ENCODE data around the gene TSPAN2. TPM values are rescaled to one million over a fixed set of nuclear protein-coding genes. Genes with fewer than 3 reads are reported as not detected.

The TSPAN2 gene
- total and polyA plus RNA-seq, 2 of the 4 experiments (the other 2 are of a cell fraction): 0.18 to 0.60 TPM

DNA sequence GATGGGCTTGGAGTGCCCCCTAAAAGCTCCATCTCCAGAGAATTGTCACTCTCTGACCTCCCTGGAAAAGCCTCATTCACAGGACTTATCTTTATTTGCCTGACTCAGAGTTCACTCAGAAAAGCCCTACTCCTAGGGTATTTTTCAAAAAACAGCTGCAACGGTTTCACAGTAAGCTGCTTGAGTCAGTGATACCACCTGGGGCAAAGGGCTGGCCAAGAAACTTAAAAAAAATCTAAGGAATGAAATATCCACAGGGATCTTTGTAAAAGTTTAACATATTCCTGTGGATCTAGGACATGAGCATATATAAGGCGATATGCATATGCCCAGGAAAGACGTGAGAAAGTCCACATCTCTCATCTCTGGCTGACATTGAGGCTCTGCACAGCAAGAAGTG lies 33.8 kb upstream of the TSPAN2 start:
- no peak overlapping the region for H3K4ac ChIP-seq (ENCODE audit: low read depth, low read length)
- no peaks in the 10 kb centered on the region for H3K79me1 ChIP-seq (ENCODE audit: low read depth in 1 of 2, low read length in 2 of 2)
- H3K27ac ChIP-seq (ENCODE audit: insufficient read depth, low read length): no peak overlapping the region
- no CpG with 5 or more reads among the region's 3 CpGs for WGBS, 2 experiments (ENCODE audit: extremely low coverage in 2 of 2, insufficient read length in 1 of 2)
- no peak overlapping the region for H4K5ac ChIP-seq (ENCODE audit: low read depth, low read length)
- no peak overlapping the region for H3K4me3 ChIP-seq (ENCODE audit: insufficient read depth, low read depth, low read length)
- H2AFZ ChIP-seq (replicated peaks; ENCODE audit: low read length, poor library complexity): no peak overlapping the region
- no peaks in the 10 kb centered on the region for H4K20me1 ChIP-seq (ENCODE audit: insufficient read depth, low read length)
- no peak for TF ChIP-seq RFX5 (IDR thresholded peaks at IDR 0.05; ENCODE audit: low read depth, low read length)
- TF ChIP-seq NFE2L2 (IDR thresholded peaks at IDR 0.05; ENCODE audit: low read depth, low read length): no peak
- TF ChIP-seq MXI1 (IDR thresholded peaks at IDR 0.05; ENCODE audit: borderline replicate concordance, low read depth, low read length): no peak
- no peak for TF ChIP-seq RCOR1 (IDR thresholded peaks at IDR 0.05; ENCODE audit: insufficient replicate concordance, low read length)
- no peak for TF ChIP-seq CEBPB (IDR thresholded peaks at IDR 0.05; ENCODE audit: low read depth, low read length)
- TF ChIP-seq FOS (IDR thresholded peaks at IDR 0.05; ENCODE audit: low read depth, low read length): no peak
- no peak for TF ChIP-seq RAD21 (IDR thresholded peaks at IDR 0.05; ENCODE audit: low read length)
- TF ChIP-seq SMC3 (IDR thresholded peaks at IDR 0.05; ENCODE audit: low read depth, low read length): no peak
- TF ChIP-seq, protein P1, sequence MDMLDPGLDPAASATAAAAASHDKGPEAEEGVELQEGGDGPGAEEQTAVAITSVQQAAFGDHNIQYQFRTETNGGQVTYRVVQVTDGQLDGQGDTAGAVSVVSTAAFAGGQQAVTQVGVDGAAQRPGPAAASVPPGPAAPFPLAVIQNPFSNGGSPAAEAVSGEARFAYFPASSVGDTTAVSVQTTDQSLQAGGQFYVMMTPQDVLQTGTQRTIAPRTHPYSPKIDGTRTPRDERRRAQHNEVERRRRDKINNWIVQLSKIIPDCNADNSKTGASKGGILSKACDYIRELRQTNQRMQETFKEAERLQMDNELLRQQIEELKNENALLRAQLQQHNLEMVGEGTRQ (IDR thresholded peaks at IDR 0.05; ENCODE audit: low read depth, low read length): no peak
- TF ChIP-seq, protein P2, sequence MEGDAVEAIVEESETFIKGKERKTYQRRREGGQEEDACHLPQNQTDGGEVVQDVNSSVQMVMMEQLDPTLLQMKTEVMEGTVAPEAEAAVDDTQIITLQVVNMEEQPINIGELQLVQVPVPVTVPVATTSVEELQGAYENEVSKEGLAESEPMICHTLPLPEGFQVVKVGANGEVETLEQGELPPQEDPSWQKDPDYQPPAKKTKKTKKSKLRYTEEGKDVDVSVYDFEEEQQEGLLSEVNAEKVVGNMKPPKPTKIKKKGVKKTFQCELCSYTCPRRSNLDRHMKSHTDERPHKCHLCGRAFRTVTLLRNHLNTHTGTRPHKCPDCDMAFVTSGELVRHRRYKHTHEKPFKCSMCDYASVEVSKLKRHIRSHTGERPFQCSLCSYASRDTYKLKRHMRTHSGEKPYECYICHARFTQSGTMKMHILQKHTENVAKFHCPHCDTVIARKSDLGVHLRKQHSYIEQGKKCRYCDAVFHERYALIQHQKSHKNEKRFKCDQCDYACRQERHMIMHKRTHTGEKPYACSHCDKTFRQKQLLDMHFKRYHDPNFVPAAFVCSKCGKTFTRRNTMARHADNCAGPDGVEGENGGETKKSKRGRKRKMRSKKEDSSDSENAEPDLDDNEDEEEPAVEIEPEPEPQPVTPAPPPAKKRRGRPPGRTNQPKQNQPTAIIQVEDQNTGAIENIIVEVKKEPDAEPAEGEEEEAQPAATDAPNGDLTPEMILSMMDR (conservative IDR thresholded peaks at IDR 0.05; ENCODE audit: low read depth, low read length): no peak
- no peak for TF ChIP-seq MAZ (IDR thresholded peaks at IDR 0.05; ENCODE audit: borderline replicate concordance, low read depth, low read length)
- no peak overlapping the region for H3K9ac ChIP-seq (ENCODE audit: low read depth, low read length)
- DNase-seq: peak; percentile 51
- no peaks in the 10 kb centered on the region for H3K9me1 ChIP-seq (ENCODE audit: insufficient read depth, low read length)
- in situ Hi-C loops (cut with MboI; ENCODE audit: low sequenced_read_pairs): no loop called here
- H3K4me1 ChIP-seq (ENCODE audit: control insufficient read depth, insufficient read depth, low read length): no peaks in the 10 kb centered on the region
- no peak overlapping the region for H2AK9ac ChIP-seq (replicated peaks; ENCODE audit: low read depth, low read length, poor library complexity)
- no peak overlapping the region for H3K18ac ChIP-seq (ENCODE audit: low read depth, low read length)
- H3K56ac ChIP-seq (ENCODE audit: extremely low read depth, insufficient read depth, low read length): no peak overlapping the region
- no peaks in the 10 kb centered on the region for H3K36me3 ChIP-seq (ENCODE audit: control insufficient read depth, insufficient read depth, low read length)
- intact Hi-C loops (cut with micrococcal nuclease): no loop called here
- H2BK5ac ChIP-seq (ENCODE audit: low read depth, low read length, poor library complexity, severe bottlenecking): no peak overlapping the region
- no peak overlapping the region for H2BK20ac ChIP-seq (ENCODE audit: low read depth, low read length)
- ATAC-seq (ENCODE audit: low read depth): no peak
- dilution Hi-C loops (cut with HindIII; ENCODE audit: low sequenced_read_pairs, unreplicated experiment): no loop called here
- no peak overlapping the region for H3K23ac ChIP-seq (ENCODE audit: low read depth, low read length)
- ChIA-PET CTCF (interaction anchor here (1.0 to 1.7 kb wide), 2 partner anchors 11 to 472 kb away, joined by 4 read pairs; no protein-coding TSS in a partner anchor), POLR2A (ENCODE audit: unreplicated experiment) (no interaction called here)
- H4K91ac ChIP-seq (ENCODE audit: insufficient read depth, low read depth, low read length): no peak overlapping the region
- H3K9me3 ChIP-seq (ENCODE audit: control insufficient read depth, insufficient read depth, low read length): no peaks in the 10 kb centered on the region; the same call in none of the 2 replicates
- no peak overlapping the region for H3K4me2 ChIP-seq (ENCODE audit: low read depth, low read length)
- no peak overlapping the region for H4K8ac ChIP-seq (ENCODE audit: low read depth in 2 of 2, low read length in 2 of 2)
- H2AK5ac ChIP-seq (ENCODE audit: low read depth, low read length): no peak overlapping the region
- BruUV-seq (replicated peaks): no TSS peak
- no peak overlapping the region for H3K14ac ChIP-seq (replicated peaks; ENCODE audit: low read depth, low read length)
- no peak overlapping the region for H2BK15ac ChIP-seq (ENCODE audit: low read depth, low read length)
- H3K27me3 ChIP-seq (ENCODE audit: control insufficient read depth, insufficient read depth, low read length): no peaks in the 10 kb centered on the region; the same call in 1 of the 2 replicates
- H2BK120ac ChIP-seq (ENCODE audit: low read depth, low read length): no peak overlapping the region

Data from IMR-90 (cell line).